OCI-LY3 (cell line): ENCODE results near the gene PPP2R1B.

Experiments
- H2AFZ ChIP-seq: fragments of 200-600, 300-600 bp; shearing (Covaris generic); 2 replicates; pipeline ENCODE4 v1.6.0; 2014; ENCODE audit warnings: antibody characterized with exemption, low read depth, low read length
- H3K27ac ChIP-seq: fragments of 200-600, 300-600 bp; sonication (generic); 2 replicates; pipeline ENCODE4 v1.5.1; 2014; ENCODE audit warnings: mild to moderate bottlenecking, low read length, moderate library complexity, mixed read lengths
- H3K27me3 ChIP-seq: fragments of 200-600, 300-600 bp; sonication (generic); 2 replicates; pipeline ENCODE4 v1.6.1; 2014; ENCODE audit warnings: low read depth, low read length, mixed read lengths
- H3K36me3 ChIP-seq: fragments of 200-600, 300-600 bp; sonication (generic); replicated peaks from 2 replicates; pipeline ENCODE3; 2014; ENCODE audit warnings: low read depth, low read length, mixed read lengths
- H3K4me1 ChIP-seq: fragments of 300-600, 200-600 bp; sonication (generic); 2 replicates; pipeline ENCODE4 v1.6.1; 2014; ENCODE audit warnings: low read length, mixed read lengths
- H3K4me2 ChIP-seq: fragments of 200-600, 300-600 bp; sonication (generic); 2 replicates; pipeline ENCODE4 v1.6.1; 2014; ENCODE audit warnings: low read length, mixed read lengths
- H3K4me3 ChIP-seq: fragments of 300-600, 200-600 bp; sonication (generic); 2 replicates; pipeline ENCODE4 v1.5.1; 2014; ENCODE audit warnings: antibody characterized with exemption, mild to moderate bottlenecking, low read length, moderate library complexity
- H3K79me2 ChIP-seq: fragments of 300-600, 200-600 bp; shearing (Covaris generic); 2 replicates; pipeline ENCODE4 v1.6.1; 2014; ENCODE audit warnings: mild to moderate bottlenecking, low read length, mixed read lengths
- H3K9ac ChIP-seq: fragments of 300-600, 200-600 bp; shearing (Covaris generic); 2 replicates; pipeline ENCODE4 v1.6.0; 2014; ENCODE audit warnings: mild to moderate bottlenecking, low read length, moderate library complexity
- H3K9me3 ChIP-seq: fragments of 200-600, 300-600 bp; shearing (Covaris generic); 2 replicates; pipeline ENCODE4 v1.6.1; 2014; ENCODE audit warnings: low read length, mixed read lengths; ENCODE audit not compliant: insufficient read depth
- H4K20me1 ChIP-seq: fragments of 200-600, 300-600 bp; sonication (generic); 2 replicates; pipeline ENCODE4 v1.6.1; 2016; ENCODE audit warnings: low read length, mixed read lengths; ENCODE audit not compliant: insufficient read depth
- CTCF ChIP-seq: fragments of 200-600, 300-600 bp; sonication (generic); IDR thresholded peaks from 2 replicates; pipeline ENCODE4 v1.5.1; 2014; ENCODE audit warnings: antibody characterized with exemption, low read length, low read depth
- EZH2phosphoT487 ChIP-seq: fragments of 200-600 bp; shearing (Covaris generic); IDR thresholded peaks from 2 replicates; pipeline ENCODE4 v1.6.1; 2018; ENCODE audit warnings: antibody characterized with exemption, mixed run types, low read depth

The PPP2R1B gene

DNA sequence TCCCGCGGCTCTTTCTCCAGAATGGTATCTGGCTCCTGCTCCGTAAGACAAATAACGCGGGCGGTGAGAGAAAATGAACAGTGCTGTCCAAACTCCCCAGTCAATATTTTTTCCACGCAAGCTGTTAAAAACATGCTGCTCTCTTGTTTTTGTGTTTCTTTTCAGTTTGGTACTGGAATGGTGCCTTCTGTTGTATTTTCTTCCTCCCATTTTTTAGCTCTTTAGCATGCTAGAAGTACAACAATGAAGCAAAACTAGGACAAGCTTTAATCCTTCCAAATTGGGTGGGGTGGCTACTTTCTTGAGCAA lies 599 bp upstream of the PPP2R1B start:
- H3K27me3 ChIP-seq: no peaks in the 10 kb centered on the region
- no peaks in the 10 kb centered on the region for H3K9me3 ChIP-seq
- H3K79me2 ChIP-seq: peaks cover 41% of the 10 kb centered on the region
- H3K27ac ChIP-seq: no peak overlapping the region
- H3K9ac ChIP-seq: peak overlapping the region; percentile 91
- H3K4me2 ChIP-seq: peak overlapping the region; percentile 69
- peaks cover 28% of the 10 kb centered on the region for H3K36me3 ChIP-seq
- no peak for TF ChIP-seq EZH2phosphoT487
- peaks cover 13% of the 10 kb centered on the region for H3K4me1 ChIP-seq
- no peaks in the 10 kb centered on the region for H4K20me1 ChIP-seq
- H3K4me3 ChIP-seq: peak overlapping the region; percentile 96
- H2AFZ ChIP-seq: peak overlapping the region; percentile 73; the same call in 1 of the 2 replicates

DNA sequence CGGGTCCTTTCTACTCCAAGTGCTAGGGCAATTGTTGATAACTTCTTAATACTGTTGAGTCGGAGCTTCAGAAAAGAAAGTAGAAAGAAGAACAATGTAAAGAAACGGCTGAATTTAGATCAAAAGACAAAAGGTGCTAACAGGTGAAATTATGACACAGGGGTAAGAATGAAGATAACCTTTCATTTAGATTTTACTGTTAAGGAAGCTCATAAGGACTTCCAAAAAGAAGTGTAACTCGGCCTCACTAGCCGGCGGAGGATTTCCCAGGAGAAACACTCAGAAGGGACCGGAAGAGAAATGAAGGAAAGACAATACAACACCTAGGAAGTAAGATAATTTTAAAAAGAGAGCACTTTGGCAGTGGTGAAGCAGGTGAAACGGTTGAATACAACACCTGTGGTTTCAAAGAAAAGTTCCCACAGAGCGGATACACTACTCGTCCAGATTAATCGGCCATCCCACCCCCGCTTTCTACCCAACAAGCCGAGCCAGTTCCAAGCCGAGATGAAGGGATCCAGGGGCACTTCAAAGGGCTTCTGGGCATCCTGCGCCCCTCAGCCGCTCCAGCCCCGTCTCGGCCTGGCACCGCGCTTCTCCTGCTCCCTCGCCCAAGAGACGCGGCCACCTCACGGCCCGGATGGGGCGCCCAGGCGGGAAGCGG lies 737 bp downstream of the PPP2R1B start:
- H2AFZ ChIP-seq: peak overlapping the region; percentile 95
- H3K27me3 ChIP-seq: no peaks in the 10 kb centered on the region

GRCh38 chr11:111764621-111765020 lies 1.6 kb downstream of the PPP2R1B start:
- Histone ChIP-seq H3K4me2 (peak overlapping the region; percentile 81), H2AFZ (no peak overlapping the region), H3K79me2 (peaks cover 47% of the 10 kb centered on the region), H3K4me1 (peaks cover 13% of the 10 kb centered on the region), H3K9ac (peak overlapping the region; percentile 91), H3K4me3 (peak overlapping the region; percentile 96), H3K27me3 (no peaks in the 10 kb centered on the region), H3K9me3 (no peaks in the 10 kb centered on the region), H4K20me1 (no peaks in the 10 kb centered on the region), H3K27ac (no peak overlapping the region), H3K36me3 (peaks cover 49% of the 10 kb centered on the region)
- no peak for TF ChIP-seq EZH2phosphoT487

More for the DNA sequence above, 737 bp downstream of the PPP2R1B start:
- Histone ChIP-seq H3K9me3 (no peaks in the 10 kb centered on the region), H3K4me3 (peak overlapping the region; percentile 96), H3K4me1 (peaks cover 13% of the 10 kb centered on the region), H4K20me1 (no peaks in the 10 kb centered on the region), H3K4me2 (peak overlapping the region; percentile 81), H3K9ac (peak overlapping the region; percentile 91), H3K36me3 (peaks cover 40% of the 10 kb centered on the region), H3K27ac (peak overlapping the region; percentile 53), H3K79me2 (peaks cover 47% of the 10 kb centered on the region)
- TF ChIP-seq EZH2phosphoT487: no peak
- TF ChIP-seq CTCF: no peak

GRCh38 chr11:111762981-111763643 lies 3.1 kb downstream of the PPP2R1B start:
- no peaks in the 10 kb centered on the region for H3K9me3 ChIP-seq
- no peak overlapping the region for H3K4me3 ChIP-seq
- TF ChIP-seq EZH2phosphoT487 (no peak), CTCF (peak; percentile 10; the same call in 1 of the 2 replicates)
- no peak overlapping the region for H3K4me2 ChIP-seq
- peaks cover 13% of the 10 kb centered on the region for H3K4me1 ChIP-seq
- H2AFZ ChIP-seq: no peak overlapping the region
- no peaks in the 10 kb centered on the region for H3K27me3 ChIP-seq
- H3K36me3 ChIP-seq: peaks cover 60% of the 10 kb centered on the region
- no peaks in the 10 kb centered on the region for H4K20me1 ChIP-seq
- H3K27ac ChIP-seq: no peak overlapping the region
- H3K9ac ChIP-seq: no peak overlapping the region
- H3K79me2 ChIP-seq: peaks cover 47% of the 10 kb centered on the region

- H3K27ac ChIP-seq: no peak overlapping the region
- no peaks in the 10 kb centered on the region for H3K9me3 ChIP-seq
- H3K9ac ChIP-seq: no peak overlapping the region
- H3K36me3 ChIP-seq: peaks cover 63% of the 10 kb centered on the region
- H4K20me1 ChIP-seq: no peaks in the 10 kb centered on the region
- H3K4me1 ChIP-seq: peaks cover 13% of the 10 kb centered on the region
- H3K79me2 ChIP-seq: peaks cover 47% of the 10 kb centered on the region
- no peak for TF ChIP-seq CTCF
- no peak for TF ChIP-seq EZH2phosphoT487
- H2AFZ ChIP-seq: no peak overlapping the region
- no peaks in the 10 kb centered on the region for H3K27me3 ChIP-seq
- H3K4me2 ChIP-seq: no peak overlapping the region
- H3K4me3 ChIP-seq: no peak overlapping the region
Observed at GRCh38 chr11:111762526-111762925, 3.7 kb downstream of the PPP2R1B start.
